Ovary (tissue), 3 donors: ENCODE results near the gene TXK.

ENCODE experiments used
- EP300 ChIP-seq: sonication (generic); formaldehyde crosslinking; IDR thresholded peaks from one replicate; pipeline ENCODE4 v1.6.1; 2017; ENCODE audit warnings: antibody characterized with exemption
- POLR2A ChIP-seq: fragments of 450-650 bp; IDR thresholded peaks from one replicate; pipeline ENCODE4 v1.6.1; 2017; ENCODE audit warnings: antibody characterized with exemption, mild to moderate bottlenecking, moderate library complexity
- TF ChIP-seq, protein P1 (sequence below), 3 donors: fragments of 450-650 bp in 2 of 3; fragments of 200-600 bp in 1 of 3; IDR thresholded peaks; one replicate each; pipeline versions ENCODE4 v1.5.1 to v1.8.0; 2016 to 2022; ENCODE audit warnings: antibody characterized with exemption in 3 of 3, mild to moderate bottlenecking in 1 of 3
- donor health status: DM: no; HTN: no; CAD: no.

DNA sequence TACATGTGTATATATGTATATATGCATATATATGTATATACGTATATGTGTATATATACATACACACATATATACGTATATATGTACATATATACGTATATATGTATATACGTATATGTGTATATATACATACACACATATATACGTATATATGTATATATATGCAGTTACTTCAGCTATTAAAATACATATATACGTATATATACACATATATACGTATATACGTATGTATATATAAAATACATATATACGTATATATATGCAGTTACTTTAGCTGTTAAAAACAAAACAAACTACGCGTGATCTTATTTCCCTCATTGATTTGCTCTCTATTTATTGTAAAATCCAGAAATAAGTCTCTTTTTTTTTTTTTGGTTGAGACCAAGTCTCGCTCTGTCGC is 13.9 kb downstream of the TXK start:
- TF ChIP-seq, protein P1, sequence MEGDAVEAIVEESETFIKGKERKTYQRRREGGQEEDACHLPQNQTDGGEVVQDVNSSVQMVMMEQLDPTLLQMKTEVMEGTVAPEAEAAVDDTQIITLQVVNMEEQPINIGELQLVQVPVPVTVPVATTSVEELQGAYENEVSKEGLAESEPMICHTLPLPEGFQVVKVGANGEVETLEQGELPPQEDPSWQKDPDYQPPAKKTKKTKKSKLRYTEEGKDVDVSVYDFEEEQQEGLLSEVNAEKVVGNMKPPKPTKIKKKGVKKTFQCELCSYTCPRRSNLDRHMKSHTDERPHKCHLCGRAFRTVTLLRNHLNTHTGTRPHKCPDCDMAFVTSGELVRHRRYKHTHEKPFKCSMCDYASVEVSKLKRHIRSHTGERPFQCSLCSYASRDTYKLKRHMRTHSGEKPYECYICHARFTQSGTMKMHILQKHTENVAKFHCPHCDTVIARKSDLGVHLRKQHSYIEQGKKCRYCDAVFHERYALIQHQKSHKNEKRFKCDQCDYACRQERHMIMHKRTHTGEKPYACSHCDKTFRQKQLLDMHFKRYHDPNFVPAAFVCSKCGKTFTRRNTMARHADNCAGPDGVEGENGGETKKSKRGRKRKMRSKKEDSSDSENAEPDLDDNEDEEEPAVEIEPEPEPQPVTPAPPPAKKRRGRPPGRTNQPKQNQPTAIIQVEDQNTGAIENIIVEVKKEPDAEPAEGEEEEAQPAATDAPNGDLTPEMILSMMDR (IDR thresholded peaks at IDR 0.05) = no peak
- TF ChIP-seq POLR2A (no peak), EP300 (no peak)
